ENCODE data around the gene LMF2.
"Not testable (repeated sequence)": the region's sequence is repeated elsewhere in the genome, so short reads cannot be mapped to it uniquely, and the experiment has no call there.

The LMF2 gene

DNA sequence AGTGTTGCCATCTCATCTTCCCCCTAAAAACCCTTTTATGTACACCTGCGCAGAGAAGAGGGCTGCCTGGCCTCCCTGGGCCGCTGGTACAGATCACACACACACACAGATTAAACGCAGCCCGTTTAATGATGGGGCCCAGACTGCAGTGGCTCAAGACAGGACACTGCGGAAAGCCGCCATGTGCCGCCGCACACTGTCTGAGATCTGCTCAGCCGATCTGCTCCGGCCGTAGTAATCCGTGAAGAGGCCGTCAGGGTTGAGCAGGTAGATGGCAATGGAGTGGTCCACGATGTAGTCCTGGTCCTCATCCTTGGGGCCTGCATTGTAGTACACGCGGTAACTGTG, 15.9 kb upstream of the LMF2 start:
- no peak for DNase-seq (ENCODE audit: low read depth)

DNA sequence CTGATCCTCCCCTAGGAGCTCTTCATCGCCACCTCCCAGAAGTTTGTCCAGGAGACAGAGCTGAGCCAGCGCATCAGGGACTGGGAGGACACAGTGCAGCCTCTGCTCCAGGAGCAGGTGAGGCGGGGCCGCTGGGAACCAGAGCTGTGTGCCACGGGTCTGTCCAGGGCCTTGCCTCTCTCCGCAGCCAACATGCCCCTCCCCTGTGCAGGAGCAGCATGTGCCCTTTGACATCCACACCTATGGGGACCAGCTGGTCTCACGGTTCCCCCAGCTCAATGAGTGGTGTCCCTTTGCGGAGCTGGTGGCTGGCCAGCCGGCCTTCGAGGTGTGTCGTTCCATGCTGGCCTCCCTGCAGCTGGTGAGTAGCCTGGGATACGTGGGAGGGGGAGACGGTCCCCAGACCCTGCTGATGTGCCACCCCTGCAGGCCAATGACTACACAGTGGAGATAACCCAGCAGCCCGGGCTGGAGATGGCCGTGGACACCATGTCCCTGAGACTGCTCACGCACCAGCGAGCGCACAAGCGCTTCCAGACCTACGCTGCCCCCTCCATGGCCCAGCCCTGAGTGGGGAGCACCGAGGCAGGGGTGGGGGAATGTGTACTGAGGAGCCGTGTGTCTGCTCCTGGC, 15.4 kb upstream of the LMF2 start:
- DNase-seq (ENCODE audit: low read depth) = no peak

DNA sequence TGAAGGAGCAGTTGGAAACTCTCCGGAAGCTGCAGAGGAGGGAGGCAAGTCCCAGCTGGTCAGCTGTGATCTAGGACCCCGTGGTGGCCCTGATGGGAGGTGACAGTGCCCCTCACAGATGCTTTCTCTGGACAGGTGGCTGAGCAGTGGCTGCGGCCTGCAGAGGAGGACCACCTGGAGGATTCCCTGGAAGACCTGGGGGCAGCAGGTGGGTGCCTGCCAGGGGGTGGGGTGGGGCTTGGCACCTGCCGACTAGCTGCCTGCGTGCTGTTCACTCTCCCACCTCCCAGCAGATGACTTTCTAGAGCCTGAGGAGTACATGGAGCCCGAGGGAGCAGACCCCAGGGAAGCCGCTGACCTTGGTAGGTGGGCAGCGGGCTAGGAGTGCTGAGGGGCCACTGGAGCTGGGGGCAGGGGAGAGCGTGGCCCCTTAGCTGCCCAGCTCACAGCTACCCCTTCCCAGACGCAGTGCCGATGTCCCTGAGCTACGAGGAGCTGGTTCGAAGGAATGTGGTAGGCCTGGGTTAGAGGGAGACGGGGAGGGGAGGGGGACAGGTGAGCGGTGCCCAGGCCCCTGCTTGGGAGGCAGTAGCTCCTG, 14.8 kb upstream of the LMF2 start:
- no peak for DNase-seq (ENCODE audit: low read depth)

DNA sequence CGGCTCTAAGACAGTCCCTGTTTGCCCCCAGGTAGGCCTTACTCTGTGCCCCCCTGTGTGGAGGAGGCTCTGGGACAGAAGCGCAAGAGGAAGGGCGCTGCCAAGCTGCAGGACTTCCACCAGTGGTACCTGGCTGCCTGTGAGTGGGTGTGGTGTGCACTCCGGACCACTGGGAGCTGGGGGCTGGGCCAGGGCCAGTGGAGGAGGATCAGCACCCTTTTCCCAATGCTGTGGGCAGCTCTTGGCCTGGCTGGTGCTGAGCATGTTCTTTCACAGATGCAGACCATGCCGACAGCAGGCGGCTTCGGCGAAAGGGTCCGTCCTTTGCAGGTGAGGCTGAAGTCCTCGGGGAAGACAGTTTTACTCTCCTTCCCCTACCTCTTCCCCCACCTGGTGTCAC, 14.2 kb upstream of the LMF2 start:
- no peak for DNase-seq (ENCODE audit: low read depth)

DNA sequence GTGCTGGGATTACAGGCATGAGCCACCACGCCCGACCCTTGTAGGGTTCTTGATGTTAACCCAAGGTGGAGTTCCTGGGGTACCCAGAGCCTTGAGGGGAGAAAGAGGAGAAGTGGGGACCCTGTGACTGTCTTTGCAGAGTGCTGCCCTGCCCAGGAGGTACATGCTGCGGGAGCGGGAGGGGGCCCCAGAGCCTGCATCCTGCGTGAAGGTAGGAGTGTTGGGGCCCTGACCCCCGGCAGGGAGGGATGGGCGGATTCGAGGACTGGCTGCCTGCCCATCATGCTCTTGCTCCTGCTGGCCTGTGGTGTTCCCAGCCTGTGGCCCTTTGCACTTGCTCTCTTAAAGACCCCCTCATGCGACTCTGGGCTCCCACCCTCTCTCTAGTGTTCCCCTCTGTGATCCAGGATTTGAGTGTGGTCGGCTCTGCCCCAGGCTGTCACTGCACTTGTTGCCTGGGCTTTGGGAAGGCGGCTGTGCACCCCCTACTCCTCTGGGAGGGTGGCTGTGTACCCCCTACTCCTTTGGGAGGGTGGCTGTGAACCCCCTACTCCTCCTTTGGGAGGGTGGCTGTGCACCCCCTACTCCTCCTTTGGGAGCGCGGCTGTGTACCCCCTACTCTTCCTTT, 13.4 kb upstream of the LMF2 start:
- DNase-seq (ENCODE audit: low read depth) = no peak

DNA sequence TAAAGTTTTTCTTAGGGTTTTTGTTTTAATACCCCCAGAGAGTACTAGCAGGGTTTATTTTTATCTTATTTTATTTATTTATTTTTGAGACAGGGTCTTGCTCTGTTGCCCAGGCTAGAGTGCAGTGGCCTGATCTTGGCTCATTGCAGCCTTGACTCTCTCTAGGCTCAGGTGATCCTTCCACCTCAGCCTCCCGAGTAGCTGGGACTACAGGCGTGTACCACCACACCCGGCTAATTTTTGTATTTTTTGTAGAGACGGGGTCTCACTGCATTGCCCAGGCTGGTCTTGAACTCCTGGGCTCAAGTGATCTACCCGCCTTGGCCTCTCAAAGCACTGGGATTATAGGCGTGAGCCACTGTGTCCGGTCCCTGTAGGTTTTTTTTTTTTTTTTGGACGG, 12.7 kb upstream of the LMF2 start:
- DNase-seq (ENCODE audit: low read depth) = not testable (repeated sequence)

DNA sequence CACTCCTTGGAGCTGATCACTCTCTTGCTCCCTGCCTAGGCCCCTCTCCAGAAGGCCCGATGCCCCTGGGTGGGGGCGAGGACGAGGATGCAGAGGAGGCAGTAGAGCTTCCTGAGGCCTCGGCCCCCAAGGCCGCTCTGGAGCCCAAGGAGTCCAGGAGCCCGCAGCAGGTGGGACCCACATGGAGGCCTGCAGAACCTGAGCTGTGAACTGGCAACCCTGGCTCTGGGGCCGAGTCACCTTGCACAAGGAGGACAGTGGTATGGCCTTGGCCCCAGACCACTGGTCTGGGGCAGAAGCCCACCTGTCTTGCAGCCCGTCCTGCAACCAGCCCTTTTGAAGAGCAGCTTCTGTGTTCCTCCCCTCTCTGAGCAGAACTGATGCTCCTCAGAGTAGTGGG, 11.6 kb upstream of the LMF2 start:
- DNase-seq (ENCODE audit: low read depth) = no peak

DNA sequence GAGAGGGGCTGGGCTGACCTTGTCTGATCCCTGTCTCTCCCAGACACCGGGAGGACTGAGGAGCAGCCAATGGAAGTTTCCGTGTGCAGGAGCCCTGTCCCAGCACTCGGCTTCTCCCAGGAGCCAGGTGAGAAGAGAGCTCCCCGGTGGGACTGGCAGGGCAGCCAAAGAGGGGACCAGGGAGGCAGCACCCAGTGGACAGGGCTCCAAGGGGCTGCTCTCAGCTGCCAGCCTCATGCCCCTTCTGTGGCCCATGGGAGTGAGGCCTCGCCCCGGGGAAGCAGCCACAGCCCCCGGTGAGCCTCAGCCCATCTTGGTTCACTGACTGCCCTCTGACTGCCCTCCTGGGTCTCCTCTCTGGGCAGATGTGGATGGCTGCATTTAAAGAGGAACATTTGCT, 11.1 kb upstream of the LMF2 start:
- no peak for DNase-seq (ENCODE audit: low read depth)

DNA sequence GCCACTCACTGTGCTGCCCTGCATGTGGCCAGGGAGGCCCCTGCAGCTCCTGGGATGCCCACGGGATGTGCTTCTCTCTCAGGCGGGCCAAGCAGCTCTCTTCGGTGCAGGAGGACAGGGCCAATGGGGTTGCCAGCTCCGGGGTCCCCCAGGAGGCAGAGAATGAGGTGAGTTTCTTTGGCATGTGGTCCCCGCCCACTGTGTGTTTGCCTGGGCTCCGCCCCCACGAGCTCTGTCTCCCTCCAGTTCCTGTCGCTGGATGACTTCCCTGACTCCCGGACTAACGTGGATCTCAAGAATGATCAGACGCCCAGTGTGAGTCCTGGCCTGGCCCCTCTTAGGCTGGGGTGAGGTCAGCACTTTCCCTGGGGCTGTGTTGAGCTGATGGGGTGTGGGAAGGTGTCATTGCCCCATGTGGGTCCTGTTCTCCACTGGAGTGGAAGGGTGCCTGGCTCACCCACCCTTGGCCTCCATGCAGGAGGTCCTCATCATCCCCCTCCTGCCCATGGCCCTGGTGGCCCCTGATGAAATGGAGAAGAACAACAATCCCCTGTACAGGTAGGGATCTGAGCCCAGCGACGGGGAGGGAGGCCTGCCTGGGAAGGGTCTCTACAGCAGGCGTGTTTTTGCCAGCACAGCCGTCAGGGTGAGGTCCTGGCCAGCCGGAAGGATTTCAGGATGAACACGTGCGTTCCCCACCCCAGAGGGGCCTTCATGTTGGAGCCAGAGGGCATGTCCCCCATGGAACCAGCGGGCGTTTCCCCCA, 10.2 kb upstream of the LMF2 start:
- no peak for DNase-seq (ENCODE audit: low read depth)

DNA sequence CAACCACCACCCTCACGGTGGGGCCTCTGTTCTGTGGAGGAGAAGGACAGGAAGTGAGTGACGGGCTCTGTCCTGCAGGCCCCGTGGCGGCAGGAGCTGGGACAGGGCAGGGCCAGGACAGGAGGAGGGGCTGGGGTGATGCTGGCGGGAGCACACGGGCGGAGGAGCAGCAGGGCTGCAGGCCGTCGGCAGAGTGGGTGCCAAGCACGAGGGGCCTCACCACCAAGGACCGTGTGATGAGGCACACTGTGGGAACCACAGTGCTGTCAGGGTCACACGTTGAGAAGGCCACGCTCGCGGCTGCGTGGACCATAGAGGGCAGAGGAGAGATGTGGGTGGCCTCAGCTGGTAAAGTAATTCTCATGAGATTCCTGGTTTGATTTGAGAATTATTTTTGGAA, 9.4 kb upstream of the LMF2 start:
- no peak for DNase-seq (ENCODE audit: low read depth)

DNA sequence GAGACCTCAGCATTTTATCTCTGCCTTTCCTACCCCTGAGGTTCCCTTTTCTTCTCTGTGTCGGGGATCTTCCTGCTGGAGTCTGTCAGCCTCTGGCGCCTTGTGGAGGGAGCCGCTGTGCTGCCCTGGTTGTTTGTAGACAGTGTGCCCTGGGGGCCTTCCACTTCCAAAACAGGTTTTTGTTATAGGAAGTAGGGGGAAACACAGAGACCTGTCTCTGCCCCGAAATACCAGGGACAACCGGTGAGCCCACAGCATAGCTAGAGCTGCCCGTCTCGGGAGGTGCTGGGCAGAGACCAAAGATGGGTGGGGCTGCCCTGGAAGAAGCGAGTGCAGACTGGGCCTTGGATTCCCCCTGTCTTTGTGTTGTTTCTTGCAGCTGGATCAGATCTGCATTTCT, 8.6 kb upstream of the LMF2 start:
- DNase-seq (ENCODE audit: low read depth) = no peak

DNA sequence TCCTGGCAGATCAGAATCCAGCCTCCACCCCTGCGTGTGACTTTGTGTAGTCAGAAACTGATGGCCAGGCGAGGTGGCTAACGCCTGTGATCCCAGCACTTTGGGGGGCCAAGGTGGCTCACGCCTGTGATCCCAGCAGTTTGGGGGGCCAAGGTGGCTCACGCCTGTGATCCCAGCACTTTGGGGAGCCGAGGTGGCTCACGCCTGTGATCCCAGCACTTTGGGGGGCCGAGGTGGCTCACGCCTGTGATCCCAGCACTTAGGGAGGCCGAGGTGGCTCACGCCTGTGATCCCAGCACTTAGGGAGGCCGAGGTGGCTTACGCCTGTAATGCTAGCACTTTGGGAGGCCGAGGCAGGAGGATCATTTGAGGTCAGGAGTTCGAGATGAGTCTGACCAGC, 5.7 kb upstream of the LMF2 start:
- DNase-seq (ENCODE audit: low read depth) = no peak

DNA sequence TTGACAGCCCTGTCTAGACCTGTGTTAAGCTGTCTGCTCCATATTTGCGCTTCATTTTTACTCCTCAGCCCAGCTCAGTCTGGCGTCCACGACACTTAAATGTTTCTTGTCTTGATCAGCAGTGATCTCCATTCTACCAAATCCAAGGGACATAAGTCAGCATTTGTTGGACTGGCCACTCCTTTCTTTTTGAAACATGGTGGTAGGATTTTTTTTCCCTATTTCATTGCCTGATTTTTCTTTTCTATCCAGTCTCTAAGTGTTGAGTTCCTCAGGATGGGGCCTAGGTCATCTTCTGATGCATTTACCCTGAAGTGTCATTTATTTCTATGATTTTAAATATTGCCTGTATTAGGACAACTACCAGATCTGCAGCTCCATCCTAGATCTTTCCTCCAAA, 1.4 kb upstream of the LMF2 start:
- DNase-seq (ENCODE audit: low read depth) = no peak

DNA sequence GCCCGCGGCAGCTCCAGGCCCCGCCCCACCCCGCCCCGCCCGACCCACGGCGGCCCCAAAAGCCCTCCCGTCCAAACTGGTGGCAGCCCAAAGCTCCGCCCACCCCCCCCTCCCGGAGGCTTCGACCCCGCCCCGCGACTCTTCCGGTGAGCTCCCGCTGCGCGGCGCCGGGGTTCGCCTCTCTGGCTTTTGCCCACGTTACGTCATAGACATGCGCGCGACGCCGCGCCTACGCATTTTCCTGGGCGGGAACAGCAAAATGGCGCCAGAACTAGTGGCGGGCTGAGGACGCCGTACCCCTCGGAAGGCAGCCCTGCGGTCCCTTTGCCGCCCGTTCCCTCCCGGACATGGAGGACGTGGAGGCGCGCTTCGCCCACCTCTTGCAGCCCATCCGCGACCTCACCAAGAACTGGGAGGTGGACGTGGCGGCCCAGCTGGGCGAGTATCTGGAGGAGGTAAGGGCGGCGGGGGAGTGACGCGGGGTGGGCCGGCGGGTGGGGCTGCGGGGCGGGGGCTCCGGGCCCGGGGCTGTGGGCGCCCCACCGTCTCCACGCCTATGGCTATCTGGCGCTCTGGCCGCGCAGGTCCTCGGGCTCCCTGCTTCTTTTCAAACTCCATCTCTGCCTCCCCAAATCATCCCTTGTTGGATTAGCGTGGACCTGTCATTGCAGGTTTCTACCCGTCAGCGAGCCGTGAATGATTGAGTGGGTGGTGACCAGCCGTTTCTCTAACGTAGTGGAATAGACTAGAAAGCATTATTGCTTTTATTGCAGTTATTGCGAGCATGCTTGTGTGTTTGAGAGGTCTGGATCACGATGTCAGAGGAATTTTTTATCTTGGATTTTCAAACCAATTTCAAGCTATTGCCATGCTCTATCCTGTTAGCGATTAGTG, 736 bp upstream of the LMF2 start, which contains the start of gene NCAPH2:
NCAPH2 (plus strand) TSS at position 234 of the 894 bp plus-strand sequence; CDS start at position 348, 114 bp downstream.
- peak; percentile 94 for DNase-seq (ENCODE audit: low read depth)

DNA sequence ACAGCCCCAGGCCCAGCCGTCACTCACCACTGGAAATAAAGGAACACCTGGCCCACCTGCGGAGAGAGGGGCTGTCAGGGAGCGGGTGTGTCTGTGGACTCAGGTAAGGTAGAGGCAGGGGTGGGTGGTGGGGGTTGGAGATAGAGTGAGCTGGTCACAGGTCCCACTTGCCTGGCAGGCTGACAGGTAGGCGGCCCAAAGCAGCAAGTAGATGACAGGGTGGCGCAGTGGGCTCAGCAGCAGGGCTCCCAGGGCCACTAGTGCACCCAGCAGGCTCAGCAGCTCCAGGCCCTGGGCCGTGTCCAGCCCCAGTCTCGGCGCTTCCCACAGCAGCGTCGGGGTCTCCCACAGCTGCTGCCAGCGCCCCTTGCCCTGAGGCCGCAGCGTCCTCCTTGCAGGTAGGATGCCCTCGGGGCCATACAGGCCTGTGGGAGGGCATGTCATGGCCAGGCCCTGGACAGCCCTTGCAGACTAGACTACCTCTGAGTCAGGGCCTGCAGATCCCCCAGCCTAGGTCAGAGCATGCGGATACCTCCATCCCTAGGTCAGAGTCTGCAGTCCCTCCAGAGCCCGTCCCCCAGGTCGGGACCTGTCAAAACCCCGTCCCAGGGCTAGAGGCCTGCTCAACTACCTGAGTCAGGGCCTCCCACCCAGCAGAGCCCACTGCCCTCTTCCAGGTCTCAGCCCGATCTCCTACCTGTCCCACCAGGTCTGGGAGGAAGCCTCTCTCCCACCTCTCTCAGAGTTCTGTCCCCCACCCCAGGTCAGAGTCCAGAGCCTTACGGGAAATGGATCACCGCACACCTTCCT, 686 bp downstream of the LMF2 start:
- DNase-seq (ENCODE audit: low read depth) = no peak

DNA sequence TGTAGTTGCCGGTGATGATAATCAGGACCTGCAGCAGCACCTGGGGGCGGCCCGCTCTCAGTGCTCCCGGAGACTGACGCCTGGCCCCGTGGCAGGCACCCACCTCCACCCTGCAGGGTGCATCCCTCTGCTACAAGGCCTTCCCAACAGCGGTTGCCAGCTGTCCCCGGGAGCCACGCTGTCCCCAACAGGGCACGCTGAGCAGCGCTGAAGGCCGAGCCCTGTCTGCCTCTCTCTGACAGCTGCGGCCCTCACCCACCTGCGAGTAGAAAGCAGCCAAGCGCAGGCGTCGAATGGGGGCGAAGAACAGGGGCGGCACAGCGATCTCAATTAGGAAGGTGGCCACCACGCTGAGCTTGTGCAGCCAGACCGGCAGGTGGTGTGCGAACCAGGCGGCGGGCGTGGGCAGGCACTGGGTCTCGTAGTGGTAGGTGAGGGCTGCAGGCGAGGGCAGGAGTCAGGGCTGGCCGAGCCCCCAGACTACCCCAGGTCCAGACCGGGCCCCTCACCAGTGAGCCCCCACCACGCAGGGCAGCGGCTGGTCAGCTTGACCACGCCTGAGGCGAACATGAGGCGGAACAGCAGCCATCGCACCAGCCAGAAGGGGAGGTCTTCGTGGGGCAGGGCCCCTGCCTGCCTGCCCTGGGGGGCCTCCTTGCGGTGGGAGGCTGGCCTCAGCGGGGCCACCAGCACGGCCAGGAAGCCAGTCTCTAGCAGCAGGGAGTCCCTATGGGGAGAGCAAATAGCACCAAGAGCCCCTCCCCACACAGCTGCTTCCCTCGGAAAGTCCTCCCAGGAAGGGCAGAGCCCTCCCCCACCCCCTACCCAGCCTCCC, 1.5 kb downstream of the LMF2 start:
- DNase-seq (ENCODE audit: low read depth) = no peak

DNA sequence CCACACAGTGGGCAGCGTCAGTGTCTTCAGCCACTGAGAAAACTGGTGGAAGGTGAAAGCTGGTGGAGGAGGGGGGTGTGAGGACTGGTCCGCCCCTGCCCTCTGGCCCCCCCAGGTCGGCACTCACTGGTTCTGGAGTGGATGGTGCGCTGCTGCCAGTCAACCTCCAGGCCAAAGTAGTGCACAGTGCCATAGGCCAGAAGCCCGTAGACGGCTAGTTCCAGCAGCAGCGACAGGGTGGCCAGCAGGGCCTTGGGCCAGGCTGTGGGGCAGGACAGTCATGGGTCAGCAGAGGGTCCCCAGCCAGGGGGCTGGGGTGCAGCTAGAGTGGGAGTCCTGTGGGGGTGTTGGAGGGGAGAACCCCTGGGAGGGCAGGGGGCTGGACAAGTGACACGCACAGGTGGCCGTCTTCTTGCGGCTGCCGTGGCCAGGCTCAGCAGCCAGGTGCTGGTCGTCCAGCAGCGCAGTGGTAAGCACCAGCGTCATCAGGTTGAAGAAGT, 2.2 kb downstream of the LMF2 start:
- no peak for DNase-seq (ENCODE audit: low read depth)

DNA sequence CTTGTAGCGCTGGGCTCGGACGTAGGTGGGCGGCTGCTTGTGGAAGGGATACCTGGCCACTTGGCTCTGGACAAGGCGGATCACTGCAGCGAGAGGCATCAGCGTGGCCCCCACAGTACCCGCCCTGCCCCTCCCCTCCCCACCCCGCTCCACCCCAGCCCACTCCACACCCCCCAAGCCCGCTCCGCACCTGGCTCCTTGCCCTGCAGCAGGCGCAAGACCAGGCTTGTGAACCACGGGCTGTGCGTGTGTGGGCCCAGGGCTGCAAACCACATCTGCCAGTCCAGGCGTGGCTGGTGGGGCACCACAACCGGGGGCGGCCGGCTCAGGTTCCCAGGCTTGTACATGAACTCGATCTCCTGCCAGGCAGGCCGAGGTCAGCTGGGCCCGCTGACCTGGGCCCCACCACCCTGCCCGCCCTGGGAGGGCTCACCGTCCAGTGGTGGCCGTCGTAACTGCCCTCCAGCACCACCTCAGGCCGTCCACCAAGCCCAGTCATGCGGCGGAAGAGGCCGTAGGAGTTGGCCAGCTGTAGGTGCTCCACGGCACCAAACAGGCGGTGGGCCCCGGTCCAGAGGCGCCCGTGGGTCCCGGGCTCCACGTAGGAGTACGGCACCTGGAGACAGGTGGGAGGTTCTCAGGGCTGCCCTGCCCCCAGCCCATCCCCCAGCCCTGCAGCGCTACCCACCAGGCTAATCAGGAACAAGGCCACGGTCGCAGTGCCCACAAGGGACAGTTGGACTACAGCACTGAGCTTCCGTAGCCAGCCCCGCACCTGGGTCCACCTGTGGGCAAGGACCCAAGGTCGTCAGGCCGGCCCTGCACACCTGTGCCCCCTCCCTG, 2.9 kb downstream of the LMF2 start:
- DNase-seq (ENCODE audit: low read depth) = no peak

DNA sequence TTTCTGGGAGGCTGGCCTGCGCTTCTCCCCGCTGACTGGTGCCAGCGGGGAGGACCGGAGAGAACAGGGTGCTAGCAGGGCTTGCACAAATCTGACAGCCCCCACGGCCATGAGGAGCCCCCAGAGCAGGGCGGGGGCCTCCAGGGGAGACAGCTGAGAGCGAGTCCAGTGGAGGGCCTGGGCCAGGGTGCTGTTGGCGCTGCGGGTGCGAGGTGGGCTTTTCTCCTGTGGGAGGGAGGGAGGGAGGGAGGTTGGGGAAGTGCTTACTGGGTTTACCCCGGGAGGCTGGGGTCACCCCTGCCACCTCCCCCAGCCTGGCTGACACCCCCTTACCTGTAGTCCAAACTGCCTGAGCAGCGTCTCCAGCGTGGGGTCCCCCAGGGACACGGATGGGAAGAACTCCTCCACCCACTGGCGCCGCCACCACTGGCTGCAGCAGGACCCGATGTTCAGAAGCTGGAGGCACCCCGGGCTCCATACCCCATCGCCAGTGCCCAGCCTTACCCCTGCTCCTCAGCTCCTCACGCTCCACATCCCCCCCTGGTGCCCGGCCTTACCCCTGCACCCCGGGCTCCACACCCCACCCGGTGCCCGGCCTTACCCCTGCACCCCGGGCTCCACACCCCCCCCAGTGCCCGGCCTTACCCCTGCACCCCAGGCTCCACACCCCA, 3.9 kb downstream of the LMF2 start:
- no peak for DNase-seq (ENCODE audit: low read depth)

All from iris pigment epithelial cell (primary cell).